IPS-15b (cell line): ENCODE results near the gene CHCHD6.

ENCODE experiments used
- H3K27me3 ChIP-seq: one replicate; pipeline ENCODE4 v1.6.1; 2013; ENCODE audit warnings: low read length; ENCODE audit not compliant: control insufficient read depth, insufficient read depth
- H3K36me3 ChIP-seq: one replicate; pipeline ENCODE4 v1.6.1; 2013; ENCODE audit warnings: low read length; ENCODE audit not compliant: control insufficient read depth, insufficient read depth
- H3K4me1 ChIP-seq: one replicate; pipeline ENCODE4 v1.6.1; 2013; ENCODE audit warnings: mild to moderate bottlenecking, low read length; ENCODE audit not compliant: control insufficient read depth, insufficient read depth
- H3K4me3 ChIP-seq: one replicate; pipeline ENCODE4 v1.5.1; 2013; ENCODE audit warnings: low read depth, low read length
- H3K9ac ChIP-seq: one replicate; pipeline ENCODE4 v1.6.1; 2013; ENCODE audit warnings: low read depth, mild to moderate bottlenecking, low read length
- H3K9me3 ChIP-seq: one replicate; pipeline ENCODE4 v1.6.1; 2013; ENCODE audit warnings: mild to moderate bottlenecking, low read length; ENCODE audit not compliant: control insufficient read depth, insufficient read depth

CHCHD6 gene

GRCh38 chr3:126968391-126969390, 264.7 kb downstream of the CHCHD6 start:
- Histone ChIP-seq H3K9me3 (no peaks in the 10 kb centered on the region), H3K4me1 (no peaks in the 10 kb centered on the region), H3K9ac (no peak overlapping the region), H3K4me3 (no peak overlapping the region), H3K36me3 (peaks cover 3% of the 10 kb centered on the region), H3K27me3 (no peaks in the 10 kb centered on the region)

- Histone ChIP-seq H3K27me3 (no peaks in the 10 kb centered on the region), H3K9me3 (no peaks in the 10 kb centered on the region), H3K4me1 (no peaks in the 10 kb centered on the region), H3K9ac (no peak overlapping the region), H3K4me3 (no peak overlapping the region), H3K36me3 (peaks cover 3% of the 10 kb centered on the region)
Observed at GRCh38 chr3:126969586-126969985, 265.5 kb downstream of the CHCHD6 start.

GRCh38 chr3:126970101-126970500, 266.1 kb downstream of the CHCHD6 start:
- Histone ChIP-seq H3K9me3 (no peaks in the 10 kb centered on the region), H3K9ac (no peak overlapping the region), H3K4me1 (no peaks in the 10 kb centered on the region), H3K4me3 (no peak overlapping the region), H3K36me3 (peaks cover 3% of the 10 kb centered on the region), H3K27me3 (no peaks in the 10 kb centered on the region)

GRCh38 chr3:126970921-126971320, 266.9 kb downstream of the CHCHD6 start:
- no peak overlapping the region for H3K9ac ChIP-seq
- H3K4me3 ChIP-seq, result no peak overlapping the region
- peaks cover 3% of the 10 kb centered on the region for H3K36me3 ChIP-seq
- H3K4me1 ChIP-seq, result no peaks in the 10 kb centered on the region
- no peaks in the 10 kb centered on the region for H3K9me3 ChIP-seq
- no peaks in the 10 kb centered on the region for H3K27me3 ChIP-seq

- H3K9ac ChIP-seq, result no peak overlapping the region
Observed at GRCh38 chr3:126971891-126972351, 267.9 kb downstream of the CHCHD6 start.

GRCh38 chr3:126972866-126973265, 268.8 kb downstream of the CHCHD6 start:
- no peaks in the 10 kb centered on the region for H3K4me1 ChIP-seq
- H3K36me3 ChIP-seq, result peaks cover 3% of the 10 kb centered on the region
- no peaks in the 10 kb centered on the region for H3K27me3 ChIP-seq
- H3K4me3 ChIP-seq, result no peak overlapping the region
- H3K9ac ChIP-seq, result no peak overlapping the region
- H3K9me3 ChIP-seq, result no peaks in the 10 kb centered on the region

More at GRCh38 chr3:126971891-126972351, 267.9 kb downstream of the CHCHD6 start:
- Histone ChIP-seq H3K4me1 (no peaks in the 10 kb centered on the region), H3K36me3 (peaks cover 3% of the 10 kb centered on the region), H3K9me3 (no peaks in the 10 kb centered on the region), H3K4me3 (no peak overlapping the region), H3K27me3 (no peaks in the 10 kb centered on the region)

- Histone ChIP-seq H3K9ac (no peak overlapping the region), H3K36me3 (no peaks in the 10 kb centered on the region), H3K4me3 (no peak overlapping the region), H3K27me3 (no peaks in the 10 kb centered on the region), H3K9me3 (no peaks in the 10 kb centered on the region), H3K4me1 (no peaks in the 10 kb centered on the region)
Observed at GRCh38 chr3:126973814-126974213, 269.8 kb downstream of the CHCHD6 start.

- Histone ChIP-seq H3K4me1 (no peaks in the 10 kb centered on the region), H3K36me3 (no peaks in the 10 kb centered on the region), H3K4me3 (no peak overlapping the region), H3K27me3 (no peaks in the 10 kb centered on the region), H3K9ac (no peak overlapping the region), H3K9me3 (no peaks in the 10 kb centered on the region)
Observed at GRCh38 chr3:126974756-126975155, 270.7 kb downstream of the CHCHD6 start.

GRCh38 chr3:126976906-126977305, 272.9 kb downstream of the CHCHD6 start:
- no peaks in the 10 kb centered on the region for H3K36me3 ChIP-seq
- no peaks in the 10 kb centered on the region for H3K9me3 ChIP-seq
- peaks cover 2% of the 10 kb centered on the region for H3K4me1 ChIP-seq
- no peak overlapping the region for H3K4me3 ChIP-seq
- no peak overlapping the region for H3K9ac ChIP-seq
- peaks cover 7% of the 10 kb centered on the region for H3K27me3 ChIP-seq

- Histone ChIP-seq H3K4me3 (no peak overlapping the region), H3K9me3 (no peaks in the 10 kb centered on the region), H3K9ac (no peak overlapping the region), H3K36me3 (no peaks in the 10 kb centered on the region), H3K27me3 (peaks cover 9% of the 10 kb centered on the region), H3K4me1 (peaks cover 4% of the 10 kb centered on the region)
Observed at GRCh38 chr3:126977821-126978220, 273.8 kb downstream of the CHCHD6 start.

- Histone ChIP-seq H3K9ac (no peak overlapping the region), H3K4me1 (peaks cover 4% of the 10 kb centered on the region), H3K27me3 (peaks cover 9% of the 10 kb centered on the region), H3K9me3 (no peaks in the 10 kb centered on the region), H3K4me3 (no peak overlapping the region), H3K36me3 (no peaks in the 10 kb centered on the region)
Observed at GRCh38 chr3:126978291-126978690, 274.3 kb downstream of the CHCHD6 start.

GRCh38 chr3:126979046-126979628, 275.1 kb downstream of the CHCHD6 start:
- Histone ChIP-seq H3K9ac (no peak overlapping the region), H3K9me3 (no peaks in the 10 kb centered on the region), H3K4me3 (no peak overlapping the region), H3K27me3 (peaks cover 9% of the 10 kb centered on the region), H3K4me1 (peaks cover 4% of the 10 kb centered on the region), H3K36me3 (no peaks in the 10 kb centered on the region)
